ENCODE measurements around the gene PPFIA2.

DNA sequence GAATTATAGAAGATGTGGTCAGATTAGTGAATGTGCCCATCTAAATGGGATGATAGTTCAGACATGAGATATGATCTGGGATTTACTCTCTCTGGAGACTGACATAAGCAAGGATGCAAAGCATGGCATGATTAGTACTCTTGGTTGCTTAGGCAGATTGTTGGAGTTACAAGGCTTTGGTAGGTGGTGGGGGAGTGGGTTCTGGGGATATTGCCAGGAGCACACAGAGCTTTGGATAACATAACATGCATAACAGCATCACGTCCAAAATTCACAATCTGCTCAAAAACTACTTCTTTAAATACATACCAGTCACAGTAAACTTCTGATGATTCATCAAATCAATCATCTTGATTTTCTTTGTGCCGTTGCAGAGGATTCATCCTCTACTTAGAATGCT, 393.9 kb downstream of the PPFIA2 start:
- no peak for TF ChIP-seq TAF1 (IDR thresholded peaks at IDR 0.05; ENCODE audit: low read depth)
- TF ChIP-seq YY1 (IDR thresholded peaks at IDR 0.05; ENCODE audit: low read depth), result no peak
- no peak for TF ChIP-seq RAD21 (IDR thresholded peaks at IDR 0.05; ENCODE audit: low read depth)
- no peak for TF ChIP-seq EGR1 (IDR thresholded peaks at IDR 0.05)
- TF ChIP-seq, protein P1, sequence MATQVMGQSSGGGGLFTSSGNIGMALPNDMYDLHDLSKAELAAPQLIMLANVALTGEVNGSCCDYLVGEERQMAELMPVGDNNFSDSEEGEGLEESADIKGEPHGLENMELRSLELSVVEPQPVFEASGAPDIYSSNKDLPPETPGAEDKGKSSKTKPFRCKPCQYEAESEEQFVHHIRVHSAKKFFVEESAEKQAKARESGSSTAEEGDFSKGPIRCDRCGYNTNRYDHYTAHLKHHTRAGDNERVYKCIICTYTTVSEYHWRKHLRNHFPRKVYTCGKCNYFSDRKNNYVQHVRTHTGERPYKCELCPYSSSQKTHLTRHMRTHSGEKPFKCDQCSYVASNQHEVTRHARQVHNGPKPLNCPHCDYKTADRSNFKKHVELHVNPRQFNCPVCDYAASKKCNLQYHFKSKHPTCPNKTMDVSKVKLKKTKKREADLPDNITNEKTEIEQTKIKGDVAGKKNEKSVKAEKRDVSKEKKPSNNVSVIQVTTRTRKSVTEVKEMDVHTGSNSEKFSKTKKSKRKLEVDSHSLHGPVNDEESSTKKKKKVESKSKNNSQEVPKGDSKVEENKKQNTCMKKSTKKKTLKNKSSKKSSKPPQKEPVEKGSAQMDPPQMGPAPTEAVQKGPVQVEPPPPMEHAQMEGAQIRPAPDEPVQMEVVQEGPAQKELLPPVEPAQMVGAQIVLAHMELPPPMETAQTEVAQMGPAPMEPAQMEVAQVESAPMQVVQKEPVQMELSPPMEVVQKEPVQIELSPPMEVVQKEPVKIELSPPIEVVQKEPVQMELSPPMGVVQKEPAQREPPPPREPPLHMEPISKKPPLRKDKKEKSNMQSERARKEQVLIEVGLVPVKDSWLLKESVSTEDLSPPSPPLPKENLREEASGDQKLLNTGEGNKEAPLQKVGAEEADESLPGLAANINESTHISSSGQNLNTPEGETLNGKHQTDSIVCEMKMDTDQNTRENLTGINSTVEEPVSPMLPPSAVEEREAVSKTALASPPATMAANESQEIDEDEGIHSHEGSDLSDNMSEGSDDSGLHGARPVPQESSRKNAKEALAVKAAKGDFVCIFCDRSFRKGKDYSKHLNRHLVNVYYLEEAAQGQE (IDR thresholded peaks at IDR 0.05; ENCODE audit: low read depth), result no peak
